Panc1 (cell line): ENCODE data around the gene SPDYE17.
"Not testable (repeated sequence)": the region's sequence is repeated elsewhere in the genome, so short reads cannot be mapped to it uniquely, and the experiment has no call there.

Experiments
- POLR2AphosphoS5 ChIP-seq: IDR thresholded peaks from 2 replicates; pipeline ENCODE4 v1.6.1; 2012; ENCODE audit warnings: mild to moderate bottlenecking, low read depth, low read length, moderate library complexity
- TF ChIP-seq, protein P1 (sequence below): fragments of 450-650 bp; IDR thresholded peaks from 2 replicates; pipeline ENCODE4 v1.5.1; 2017; ENCODE audit warnings: mild to moderate bottlenecking
- TF ChIP-seq, protein P2 (sequence below), 2 experiments: IDR thresholded peaks; 2 replicates each; pipeline ENCODE4 v1.6.1; 2011 to 2012; ENCODE audit warnings: low read depth in 2 of 2, control low read depth in 1 of 2, low read length in 1 of 2, mild to moderate bottlenecking in 1 of 2, moderate library complexity in 1 of 2; ENCODE audit not compliant: insufficient read depth in 1 of 2

- TF ChIP-seq, protein P1, sequence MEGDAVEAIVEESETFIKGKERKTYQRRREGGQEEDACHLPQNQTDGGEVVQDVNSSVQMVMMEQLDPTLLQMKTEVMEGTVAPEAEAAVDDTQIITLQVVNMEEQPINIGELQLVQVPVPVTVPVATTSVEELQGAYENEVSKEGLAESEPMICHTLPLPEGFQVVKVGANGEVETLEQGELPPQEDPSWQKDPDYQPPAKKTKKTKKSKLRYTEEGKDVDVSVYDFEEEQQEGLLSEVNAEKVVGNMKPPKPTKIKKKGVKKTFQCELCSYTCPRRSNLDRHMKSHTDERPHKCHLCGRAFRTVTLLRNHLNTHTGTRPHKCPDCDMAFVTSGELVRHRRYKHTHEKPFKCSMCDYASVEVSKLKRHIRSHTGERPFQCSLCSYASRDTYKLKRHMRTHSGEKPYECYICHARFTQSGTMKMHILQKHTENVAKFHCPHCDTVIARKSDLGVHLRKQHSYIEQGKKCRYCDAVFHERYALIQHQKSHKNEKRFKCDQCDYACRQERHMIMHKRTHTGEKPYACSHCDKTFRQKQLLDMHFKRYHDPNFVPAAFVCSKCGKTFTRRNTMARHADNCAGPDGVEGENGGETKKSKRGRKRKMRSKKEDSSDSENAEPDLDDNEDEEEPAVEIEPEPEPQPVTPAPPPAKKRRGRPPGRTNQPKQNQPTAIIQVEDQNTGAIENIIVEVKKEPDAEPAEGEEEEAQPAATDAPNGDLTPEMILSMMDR = not testable (repeated sequence)
- not testable (repeated sequence) for TF ChIP-seq POLR2AphosphoS5
- TF ChIP-seq, protein P2, sequence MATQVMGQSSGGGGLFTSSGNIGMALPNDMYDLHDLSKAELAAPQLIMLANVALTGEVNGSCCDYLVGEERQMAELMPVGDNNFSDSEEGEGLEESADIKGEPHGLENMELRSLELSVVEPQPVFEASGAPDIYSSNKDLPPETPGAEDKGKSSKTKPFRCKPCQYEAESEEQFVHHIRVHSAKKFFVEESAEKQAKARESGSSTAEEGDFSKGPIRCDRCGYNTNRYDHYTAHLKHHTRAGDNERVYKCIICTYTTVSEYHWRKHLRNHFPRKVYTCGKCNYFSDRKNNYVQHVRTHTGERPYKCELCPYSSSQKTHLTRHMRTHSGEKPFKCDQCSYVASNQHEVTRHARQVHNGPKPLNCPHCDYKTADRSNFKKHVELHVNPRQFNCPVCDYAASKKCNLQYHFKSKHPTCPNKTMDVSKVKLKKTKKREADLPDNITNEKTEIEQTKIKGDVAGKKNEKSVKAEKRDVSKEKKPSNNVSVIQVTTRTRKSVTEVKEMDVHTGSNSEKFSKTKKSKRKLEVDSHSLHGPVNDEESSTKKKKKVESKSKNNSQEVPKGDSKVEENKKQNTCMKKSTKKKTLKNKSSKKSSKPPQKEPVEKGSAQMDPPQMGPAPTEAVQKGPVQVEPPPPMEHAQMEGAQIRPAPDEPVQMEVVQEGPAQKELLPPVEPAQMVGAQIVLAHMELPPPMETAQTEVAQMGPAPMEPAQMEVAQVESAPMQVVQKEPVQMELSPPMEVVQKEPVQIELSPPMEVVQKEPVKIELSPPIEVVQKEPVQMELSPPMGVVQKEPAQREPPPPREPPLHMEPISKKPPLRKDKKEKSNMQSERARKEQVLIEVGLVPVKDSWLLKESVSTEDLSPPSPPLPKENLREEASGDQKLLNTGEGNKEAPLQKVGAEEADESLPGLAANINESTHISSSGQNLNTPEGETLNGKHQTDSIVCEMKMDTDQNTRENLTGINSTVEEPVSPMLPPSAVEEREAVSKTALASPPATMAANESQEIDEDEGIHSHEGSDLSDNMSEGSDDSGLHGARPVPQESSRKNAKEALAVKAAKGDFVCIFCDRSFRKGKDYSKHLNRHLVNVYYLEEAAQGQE (IDR thresholded peaks at IDR 0.05; ENCODE audit: insufficient read depth in 1 of 2, low read depth in 2 of 2, low read length in 1 of 2) = not testable (repeated sequence)
These were observed 57.2 kb downstream of the SPDYE17 start for GRCh38 chr7:76974793-76975579.
